ENCODE data around the gene GAGE12C.
"Not testable (repeated sequence)": the region's sequence is repeated elsewhere in the genome, so short reads cannot be mapped to it uniquely, and the experiment has no call there.

Gene GAGE12C

GRCh38 chrX:49531877-49532276 lies at the start of gene GAGE12C:
Gene GAGE12C, plus strand, starts transcription at chrX:49532177. Its CDS starts 1,155 bp downstream, at chrX:49533332.
- DNase-seq = not testable (repeated sequence)

GRCh38 chrX:49541433-49541832 lies 9.5 kb downstream of the GAGE12C start, which contains the start of gene GAGE12D:
Gene GAGE12D, plus strand, starts transcription at chrX:49541733. Its CDS starts 1,155 bp downstream, at chrX:49542888.
- not testable (repeated sequence) for DNase-seq

GRCh38 chrX:49550989-49551388 lies 19.0 kb downstream of the GAGE12C start, which contains the start of gene GAGE12E:
Gene GAGE12E, plus strand, starts transcription at chrX:49551289. Its CDS starts 1,155 bp downstream, at chrX:49552444.
- DNase-seq = not testable (repeated sequence)

GRCh38 chrX:49560542-49560941 lies 28.6 kb downstream of the GAGE12C start, which contains the start of gene GAGE12F:
Gene GAGE12F, plus strand, starts transcription at chrX:49560842. Its CDS starts 1,155 bp downstream, at chrX:49561997.
- DNase-seq = not testable (repeated sequence)

- DNase-seq = not testable (repeated sequence)
Observed at GRCh38 chrX:49568728-49569127, 36.8 kb downstream of the GAGE12C start.

GRCh38 chrX:49569152-49569551 lies 37.2 kb downstream of the GAGE12C start:
- not testable (repeated sequence) for DNase-seq

GRCh38 chrX:49570100-49570499 lies 38.1 kb downstream of the GAGE12C start, which contains the start of gene GAGE12G:
Gene GAGE12G, plus strand, starts transcription at chrX:49570400. Its CDS starts 1,155 bp downstream, at chrX:49571555.
- not testable (repeated sequence) for DNase-seq

- not testable (repeated sequence) for DNase-seq
Observed at GRCh38 chrX:49579649-49580048, 47.7 kb downstream of the GAGE12C start, which contains the start of gene GAGE12H. Gene GAGE12H, plus strand, starts transcription at chrX:49579949. Its CDS starts 1,155 bp downstream, at chrX:49581104.
